GM21528 (cell line): ENCODE measurements around the gene RIPPLY2.
"Not testable (repeated sequence)": the region's sequence is repeated elsewhere in the genome, so short reads cannot be mapped to it uniquely, and the experiment has no call there.

ENCODE experiments used
- ATAC-seq: cut with Tn5 transposase; IDR thresholded peaks from one replicate; pipeline ENCODE4 v1.9.1; 2021; ENCODE audit warnings: mild to moderate bottlenecking, moderate library complexity; ENCODE audit not compliant: unreplicated experiment, low FRiP score

The RIPPLY2 gene

DNA sequence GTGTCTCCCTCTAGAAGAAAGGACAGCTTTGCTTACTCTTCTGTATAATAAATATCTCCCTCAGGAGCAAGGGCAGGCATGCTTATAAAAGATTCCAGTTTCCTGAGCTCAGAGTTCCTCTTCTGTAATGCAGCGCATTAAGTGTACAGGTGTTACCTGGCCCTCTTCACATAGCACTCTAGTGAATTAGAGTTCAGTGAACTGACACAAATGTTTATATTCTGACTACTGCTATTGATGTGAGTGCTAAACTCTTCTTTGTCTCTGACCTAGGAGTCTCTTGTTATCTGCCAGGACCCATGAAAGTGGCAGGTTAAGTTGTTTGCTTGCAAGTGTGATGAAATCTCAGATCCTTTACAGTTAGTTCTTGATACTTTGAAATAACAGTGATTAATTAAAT lies 39.9 kb downstream of the RIPPLY2 start:
- ATAC-seq: no peak

GRCh38 chr6:83897094-83897493 lies 43.9 kb downstream of the RIPPLY2 start:
- ATAC-seq: not testable (repeated sequence)

DNA sequence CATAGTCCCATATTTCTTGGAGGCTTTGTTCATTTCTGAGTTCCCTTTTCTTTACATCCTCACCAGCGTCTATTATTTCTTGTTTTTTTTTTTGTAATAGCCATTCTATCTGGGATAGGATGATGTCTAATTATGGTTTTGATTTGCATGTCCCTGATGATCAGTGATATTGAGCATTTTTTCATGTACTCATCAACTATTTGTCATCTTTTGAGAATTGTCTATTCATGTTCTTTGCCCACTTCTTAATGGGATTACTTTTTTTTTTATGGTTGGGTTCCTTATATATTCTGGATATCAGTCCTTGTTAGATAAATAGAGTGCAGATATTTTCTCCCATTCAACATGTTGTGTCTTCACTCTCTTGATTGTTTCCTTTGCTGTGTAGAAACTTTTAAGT lies 48.5 kb downstream of the RIPPLY2 start:
- no peak for ATAC-seq

DNA sequence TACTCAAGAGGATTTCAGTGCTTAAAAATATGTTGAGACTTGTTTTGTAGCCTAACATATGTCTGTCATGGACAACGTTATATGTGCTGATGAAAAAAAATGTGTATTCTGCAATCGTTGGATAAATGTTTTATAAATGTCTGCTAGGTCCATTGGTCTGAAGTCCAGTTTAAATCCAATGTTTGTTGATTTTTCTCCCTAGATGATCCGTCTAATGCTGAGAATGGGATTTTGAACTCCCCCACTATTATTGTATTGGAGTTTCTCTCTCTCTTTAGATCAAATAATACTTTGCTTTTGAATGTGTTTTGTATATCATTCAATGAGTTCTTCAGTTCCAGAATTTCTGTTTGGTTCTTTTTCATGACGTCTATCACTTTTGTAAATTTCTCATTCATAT lies 51.2 kb downstream of the RIPPLY2 start:
- no peak for ATAC-seq

- no peak for ATAC-seq
Observed at GRCh38 chr6:83905648-83906047, 52.5 kb downstream of the RIPPLY2 start.
